Neural progenitor cell (in vitro differentiated cells): ENCODE measurements around the gene RECK. TPM values are rescaled to one million over a fixed set of nuclear protein-coding genes. Genes with fewer than 3 reads are reported as not detected.

Experiments used
- DNase-seq: peaks from one replicate; pipeline ENCODE4 v3.0.0-alpha.2; 2016; ENCODE audit warnings: low spot score
- H2AFZ ChIP-seq: fragments of 200-600 bp; sonication (generic); replicated peaks from 2 replicates; pipeline ENCODE4 v1.6.1; 2016; ENCODE audit warnings: antibody characterized with exemption
- H3F3A ChIP-seq: fragments of 200-600 bp; sonication (generic); 2 replicates; pipeline ENCODE4 v1.6.1; 2016; ENCODE audit warnings: antibody characterized with exemption, low read depth
- H3K27ac ChIP-seq: fragments of 200-600 bp; sonication (generic); 2 replicates; pipeline ENCODE4 v1.5.1; 2016; ENCODE audit warnings: mild to moderate bottlenecking
- H3K27me3 ChIP-seq: fragments of 200-600 bp; sonication (generic); 2 replicates; pipeline ENCODE4 v1.6.1; 2016; ENCODE audit warnings: mild to moderate bottlenecking, moderate library complexity
- H3K36me3 ChIP-seq: fragments of 200-600 bp; sonication (generic); 2 replicates; pipeline ENCODE4 v1.5.1; 2016
- H3K4me1 ChIP-seq: fragments of 200-600 bp; sonication (generic); 2 replicates; pipeline ENCODE4 v1.6.1; 2016; ENCODE audit warnings: mixed run types
- H3K4me2 ChIP-seq: fragments of 200-600 bp; sonication (generic); 2 replicates; pipeline ENCODE4 v1.6.1; 2016
- H3K4me3 ChIP-seq: fragments of 200-600 bp; sonication (generic); 2 replicates; pipeline ENCODE4 v1.5.1; 2016
- H3K79me2 ChIP-seq: fragments of 200-600 bp; sonication (generic); 2 replicates; pipeline ENCODE4 v1.6.1; 2016; ENCODE audit warnings: low read depth
- H3K9ac ChIP-seq: fragments of 200-600 bp; sonication (generic); 2 replicates; pipeline ENCODE4 v1.6.1; 2016
- H3K9me3 ChIP-seq: fragments of 200-600 bp; sonication (generic); 2 replicates; pipeline ENCODE4 v1.5.1; 2016; ENCODE audit warnings: low read depth
- H4K20me1 ChIP-seq: fragments of 200-600 bp; sonication (generic); 2 replicates; pipeline ENCODE4 v1.6.1; 2016; ENCODE audit warnings: low read depth
- H3K27ac Mint-ChIP-seq: 3 replicates; pipeline ENCODE4 v1.8.0; 2021; ENCODE audit warnings: mixed read lengths
- H3K27me3 Mint-ChIP-seq: 2 replicates; pipeline ENCODE4 v1.8.0; 2022; ENCODE audit warnings: low read depth, mild to moderate bottlenecking, inconsistent platforms, moderate library complexity, mixed read lengths; ENCODE audit not compliant: insufficient read depth
- H3K36me3 Mint-ChIP-seq: 3 replicates; pipeline ENCODE4 v1.8.0; 2021; ENCODE audit warnings: mixed read lengths
- H3K4me1 Mint-ChIP-seq: 3 replicates; pipeline ENCODE4 v1.8.0; 2021; ENCODE audit warnings: mixed read lengths
- H3K4me3 Mint-ChIP-seq: 3 replicates; pipeline ENCODE4 v1.8.0; 2021; ENCODE audit warnings: mild to moderate bottlenecking, moderate library complexity, mixed read lengths
- H3K9me3 Mint-ChIP-seq: 3 replicates; pipeline ENCODE4 v1.8.0; 2020; ENCODE audit warnings: mixed read lengths
- CTCF ChIP-seq: fragments of 200-600 bp; sonication (generic); IDR thresholded peaks from 2 replicates; pipeline ENCODE4 v1.5.1; 2017; ENCODE audit warnings: antibody characterized with exemption, mild to moderate bottlenecking
- EZH2 ChIP-seq: fragments of 200-600 bp; sonication (generic); IDR thresholded peaks from 2 replicates; pipeline ENCODE4 v1.6.1; 2017; ENCODE audit warnings: antibody characterized with exemption, mild to moderate bottlenecking, moderate library complexity
- EZH2phosphoT487 ChIP-seq: fragments of 200-600 bp; sonication (generic); IDR thresholded peaks from 2 replicates; pipeline ENCODE4 v1.6.1; 2017; ENCODE audit warnings: antibody characterized with exemption
- total RNA-seq: library from RNA; depleted of rRNA; stranded (reverse); fragments of >200 nt; gene quantifications from 2 replicates; pipeline ENCODE4 v1.2.3, GENCODE V29; 2015; ENCODE audit warnings: low replicate concordance

The RECK gene
- total RNA-seq, 1 donor from 2014 or later = 11.0 TPM

DNA sequence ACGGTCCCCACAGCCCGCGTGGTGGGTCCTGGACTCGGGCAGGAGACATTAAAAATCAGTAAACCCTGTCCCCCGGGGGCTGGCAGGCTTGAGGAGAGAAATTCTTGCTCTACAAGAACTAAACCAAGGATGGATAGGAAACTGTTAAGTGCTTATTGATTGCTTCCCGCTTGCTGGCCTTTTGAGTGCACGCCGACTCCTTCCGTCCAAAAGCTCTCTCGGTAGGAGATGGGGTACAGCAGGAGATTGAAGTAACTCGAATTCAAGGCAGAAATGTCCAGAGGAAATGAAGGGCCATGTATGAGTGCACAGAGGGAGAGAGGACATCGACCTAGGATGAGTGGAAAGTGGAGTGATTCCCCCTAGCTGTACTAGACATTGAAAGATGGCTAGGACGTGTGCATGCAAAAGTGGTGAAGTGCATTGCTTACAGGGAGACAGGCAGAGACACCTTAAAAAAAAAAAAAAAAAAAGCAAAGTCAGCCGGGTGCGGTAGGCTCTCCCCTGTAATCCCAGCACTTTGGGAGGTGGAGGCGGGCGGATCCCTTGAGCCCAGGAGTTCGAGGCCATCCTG, 923 bp downstream of the RECK start:
- peak overlapping the region; percentile 74 for H3K4me3 ChIP-seq
- peaks cover 52% of the 10 kb centered on the region for H3K79me2 ChIP-seq
- DNase-seq = no peak
- no peak overlapping the region for H3K27ac ChIP-seq
- H3K9me3 Mint-ChIP-seq = peaks cover 2% of the 10 kb centered on the region
- H3F3A ChIP-seq = no peaks in the 10 kb centered on the region
- no peaks in the 10 kb centered on the region for H3K27me3 ChIP-seq
- no peaks in the 10 kb centered on the region for H3K9me3 ChIP-seq
- no peaks in the 10 kb centered on the region for H3K27me3 Mint-ChIP-seq
- H3K36me3 Mint-ChIP-seq = no peaks in the 10 kb centered on the region
- H3K4me2 ChIP-seq = peak overlapping the region; percentile 85
- H3K27ac Mint-ChIP-seq = peak overlapping the region; percentile 55
- TF ChIP-seq EZH2 (no peak), EZH2phosphoT487 (no peak), CTCF (no peak)
- peak overlapping the region; percentile 95 for H2AFZ ChIP-seq
- peaks cover 36% of the 10 kb centered on the region for H4K20me1 ChIP-seq
- peak overlapping the region; percentile 41 for H3K9ac ChIP-seq
- H3K36me3 ChIP-seq = no peaks in the 10 kb centered on the region
- H3K4me1 ChIP-seq = no peaks in the 10 kb centered on the region
- peaks cover 27% of the 10 kb centered on the region for H3K4me1 Mint-ChIP-seq
- peak overlapping the region; percentile 94 for H3K4me3 Mint-ChIP-seq

- H3K36me3 Mint-ChIP-seq = peaks cover 5% of the 10 kb centered on the region
- H3K4me3 ChIP-seq = no peak overlapping the region
- TF ChIP-seq CTCF (no peak), EZH2phosphoT487 (no peak), EZH2 (no peak)
Observed at GRCh38 chr9:36039121-36039520, 2.4 kb downstream of the RECK start.

DNA sequence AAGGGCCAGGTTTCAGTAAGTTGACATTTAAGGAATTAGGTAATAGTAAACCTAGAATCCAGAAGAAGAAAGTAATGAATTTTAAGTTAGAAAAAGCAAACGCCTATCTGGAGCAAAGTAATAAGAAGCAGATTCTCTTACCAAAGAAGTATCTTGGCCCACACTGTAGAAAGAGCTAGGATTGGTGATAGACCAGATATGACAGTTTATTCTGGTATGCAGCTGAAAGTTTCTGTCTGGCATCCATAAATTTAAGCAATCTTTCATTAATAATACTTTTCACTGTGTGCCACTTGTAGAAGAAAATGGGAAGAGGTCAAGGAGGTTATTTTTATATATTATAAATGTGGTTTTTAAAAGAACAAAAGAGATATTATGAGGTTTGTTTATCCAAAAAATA, 3.0 kb downstream of the RECK start:
- peaks cover 8% of the 10 kb centered on the region for H3K36me3 Mint-ChIP-seq
- no peak overlapping the region for H2AFZ ChIP-seq
- H3K79me2 ChIP-seq = peaks cover 69% of the 10 kb centered on the region
- H3K9ac ChIP-seq = no peak overlapping the region
- peaks cover 6% of the 10 kb centered on the region for H3K4me1 ChIP-seq
- peaks cover 13% of the 10 kb centered on the region for H3K9me3 Mint-ChIP-seq
- H3K4me2 ChIP-seq = no peak overlapping the region
- H3K27me3 Mint-ChIP-seq = no peaks in the 10 kb centered on the region
- no peak overlapping the region for H3K4me3 ChIP-seq
- H3K4me1 Mint-ChIP-seq = peaks cover 27% of the 10 kb centered on the region
- H3K27ac ChIP-seq = no peak overlapping the region
- no peak for DNase-seq
- H3K4me3 Mint-ChIP-seq = no peak overlapping the region
- no peak overlapping the region for H3K27ac Mint-ChIP-seq
- TF ChIP-seq EZH2phosphoT487 (no peak), CTCF (no peak), EZH2 (no peak)
- peaks cover 39% of the 10 kb centered on the region for H4K20me1 ChIP-seq
- peaks cover 6% of the 10 kb centered on the region for H3F3A ChIP-seq
- no peaks in the 10 kb centered on the region for H3K36me3 ChIP-seq
- H3K27me3 ChIP-seq = no peaks in the 10 kb centered on the region
- H3K9me3 ChIP-seq = no peaks in the 10 kb centered on the region

More at GRCh38 chr9:36039121-36039520, 2.4 kb downstream of the RECK start:
- H3K27me3 Mint-ChIP-seq = no peaks in the 10 kb centered on the region
- H3K4me1 Mint-ChIP-seq = peaks cover 27% of the 10 kb centered on the region
- H3K27me3 ChIP-seq = no peaks in the 10 kb centered on the region
- H3K27ac Mint-ChIP-seq = no peak overlapping the region
- peaks cover 10% of the 10 kb centered on the region for H3K9me3 Mint-ChIP-seq
- no peak overlapping the region for H3K9ac ChIP-seq
- no peak overlapping the region for H3K27ac ChIP-seq
- H3K79me2 ChIP-seq = peaks cover 63% of the 10 kb centered on the region
- no peak overlapping the region for H3K4me2 ChIP-seq
- H3K9me3 ChIP-seq = no peaks in the 10 kb centered on the region
- peaks cover 36% of the 10 kb centered on the region for H4K20me1 ChIP-seq
- H3K36me3 ChIP-seq = no peaks in the 10 kb centered on the region
- peaks cover under 1% of the 10 kb centered on the region for H3K4me1 ChIP-seq
- DNase-seq = no peak
- no peak overlapping the region for H2AFZ ChIP-seq
- peak overlapping the region; percentile 94 for H3K4me3 Mint-ChIP-seq
- peaks cover under 1% of the 10 kb centered on the region for H3F3A ChIP-seq
